Loucy (cell line): ENCODE measurements around the gene BCAP31.

Source experiments
- H2AFZ ChIP-seq: fragments of 200-600 bp; sonication (generic); 2 replicates; pipeline ENCODE4 v1.6.0; 2016; ENCODE audit warnings: antibody characterized with exemption, mild to moderate bottlenecking, low read length, moderate library complexity
- H3F3A ChIP-seq: fragments of 200-600 bp; 2 replicates; pipeline ENCODE4 v1.6.0; 2016; ENCODE audit warnings: antibody characterized with exemption, low read depth, mild to moderate bottlenecking
- H3K27me3 ChIP-seq: fragments of 200-600 bp; sonication (generic); 2 replicates; pipeline ENCODE4 v1.6.1; 2014; ENCODE audit warnings: low read length, mild to moderate bottlenecking; ENCODE audit not compliant: insufficient read depth, poor library complexity, severe bottlenecking
- H3K36me3 ChIP-seq: fragments of 200-600 bp; sonication (generic); 2 replicates; pipeline ENCODE4 v1.6.1; 2016; ENCODE audit warnings: low read length; ENCODE audit not compliant: insufficient read depth
- H3K4me1 ChIP-seq: fragments of 200-600 bp; sonication (generic); 2 replicates; pipeline ENCODE4 v1.5.1; 2014; ENCODE audit warnings: low read length, mild to moderate bottlenecking; ENCODE audit not compliant: insufficient read depth, poor library complexity, severe bottlenecking
- H3K4me2 ChIP-seq: fragments of 200-600 bp; sonication (generic); 2 replicates; pipeline ENCODE4 v1.6.0; 2014; ENCODE audit warnings: antibody characterized with exemption, low read length, low read depth, mild to moderate bottlenecking; ENCODE audit not compliant: poor library complexity, severe bottlenecking
- H3K4me3 ChIP-seq: fragments of 200-600 bp; sonication (generic); 2 replicates; pipeline ENCODE4 v1.5.1; 2014; ENCODE audit warnings: low read length, mild to moderate bottlenecking, mixed read lengths; ENCODE audit not compliant: poor library complexity, severe bottlenecking
- H3K79me2 ChIP-seq: fragments of 200-600 bp; sonication (generic); 2 replicates; pipeline ENCODE4 v1.6.1; 2014; ENCODE audit warnings: low read length; ENCODE audit not compliant: insufficient read depth
- H3K9ac ChIP-seq: fragments of 200-600 bp; sonication (generic); 2 replicates; pipeline ENCODE4 v1.6.0; 2014; ENCODE audit warnings: mild to moderate bottlenecking, low read depth, low read length, moderate library complexity; ENCODE audit not compliant: poor library complexity, severe bottlenecking
- H3K9me2 ChIP-seq: fragments of 200-600 bp; sonication (generic); replicated peaks from 2 replicates; pipeline ENCODE4 v1.6.1; 2016; ENCODE audit warnings: low read depth, low read length, mixed read lengths
- H3K9me3 ChIP-seq: fragments of 200-600 bp; sonication (generic); 2 replicates; pipeline ENCODE4 v1.6.1; 2014; ENCODE audit warnings: mild to moderate bottlenecking, antibody characterized with exemption, low read length, low read depth; ENCODE audit not compliant: insufficient read depth
- H4K20me1 ChIP-seq: fragments of 200-600 bp; sonication (generic); 2 replicates; pipeline ENCODE4 v1.6.0; 2014; ENCODE audit warnings: antibody characterized with exemption, low read length, mild to moderate bottlenecking; ENCODE audit not compliant: insufficient read depth, poor library complexity, severe bottlenecking
- CTCF ChIP-seq: fragments of 200-600 bp; sonication (generic); conservative IDR thresholded peaks from 2 replicates; pipeline ENCODE4 v1.5.1; 2014; ENCODE audit warnings: mild to moderate bottlenecking, antibody characterized with exemption, low read length
- EZH2phosphoT487 ChIP-seq: fragments of 200-600 bp; IDR thresholded peaks from 2 replicates; pipeline ENCODE4 v1.6.1; 2018; ENCODE audit warnings: antibody characterized with exemption, mild to moderate bottlenecking, moderate library complexity, borderline replicate concordance

Gene BCAP31

GRCh38 chrX:153769158-153769864 is 45.1 kb upstream of the BCAP31 start:
- no peaks in the 10 kb centered on the region for H3K36me3 ChIP-seq
- no peaks in the 10 kb centered on the region for H4K20me1 ChIP-seq
- H3K27me3 ChIP-seq: no peaks in the 10 kb centered on the region
- H3K4me1 ChIP-seq: peaks cover 4% of the 10 kb centered on the region
- H2AFZ ChIP-seq: no peak overlapping the region
- no peak overlapping the region for H3K9ac ChIP-seq
- no peak overlapping the region for H3K4me2 ChIP-seq
- no peaks in the 10 kb centered on the region for H3K79me2 ChIP-seq
- no peak for TF ChIP-seq CTCF
- no peak for TF ChIP-seq EZH2phosphoT487
- no peak overlapping the region for H3K4me3 ChIP-seq
- no peaks in the 10 kb centered on the region for H3K9me2 ChIP-seq
- H3K9me3 ChIP-seq: no peaks in the 10 kb centered on the region
- H3F3A ChIP-seq: no peaks in the 10 kb centered on the region

- no peaks in the 10 kb centered on the region for H3K27me3 ChIP-seq
- H3K9ac ChIP-seq: no peak overlapping the region
- H3K4me3 ChIP-seq: no peak overlapping the region
- no peaks in the 10 kb centered on the region for H4K20me1 ChIP-seq
- no peak overlapping the region for H2AFZ ChIP-seq
- no peaks in the 10 kb centered on the region for H3F3A ChIP-seq
- no peak for TF ChIP-seq EZH2phosphoT487
- 0 out of 2 replicates have a peak, but pooled peaks have one; percentile 27 for TF ChIP-seq CTCF
- peaks cover 4% of the 10 kb centered on the region for H3K4me1 ChIP-seq
- H3K9me2 ChIP-seq: no peaks in the 10 kb centered on the region
- no peaks in the 10 kb centered on the region for H3K36me3 ChIP-seq
- H3K79me2 ChIP-seq: no peaks in the 10 kb centered on the region
- no peaks in the 10 kb centered on the region for H3K9me3 ChIP-seq
- no peak overlapping the region for H3K4me2 ChIP-seq
Measured at GRCh38 chrX:153768311-153769157, 44.3 kb upstream of the BCAP31 start.

GRCh38 chrX:153767674-153768055 is 43.5 kb upstream of the BCAP31 start:
- Histone ChIP-seq H3K9me2 (no peaks in the 10 kb centered on the region), H3K9ac (no peak overlapping the region), H3K79me2 (no peaks in the 10 kb centered on the region), H3K36me3 (no peaks in the 10 kb centered on the region), H4K20me1 (no peaks in the 10 kb centered on the region), H2AFZ (no peak overlapping the region), H3K4me1 (peaks cover 4% of the 10 kb centered on the region), H3F3A (no peaks in the 10 kb centered on the region), H3K4me3 (no peak overlapping the region), H3K27me3 (no peaks in the 10 kb centered on the region), H3K9me3 (no peaks in the 10 kb centered on the region), H3K4me2 (no peak overlapping the region)
- TF ChIP-seq CTCF (no peak), EZH2phosphoT487 (no peak)
